NCI-H226 (cell line): ENCODE data around the gene TSPAN9.

Experiments used
- DNase-seq: peaks from one replicate; pipeline ENCODE4 v3.0.0-alpha.2; 2015

Gene TSPAN9

GRCh38 chr12:3192221-3192620 is 115.0 kb downstream of the TSPAN9 start:
- no peak for DNase-seq

GRCh38 chr12:3193131-3193530 is 116.0 kb downstream of the TSPAN9 start:
- DNase-seq, result no peak

GRCh38 chr12:3193755-3194154 is 116.6 kb downstream of the TSPAN9 start:
- DNase-seq, result no peak

GRCh38 chr12:3195337-3195736 is 118.2 kb downstream of the TSPAN9 start:
- no peak for DNase-seq

- no peak for DNase-seq
These were observed 118.8 kb downstream of the TSPAN9 start for GRCh38 chr12:3195859-3196483.

GRCh38 chr12:3196488-3196887 is 119.3 kb downstream of the TSPAN9 start:
- no peak for DNase-seq

GRCh38 chr12:3197131-3197818 is 120.1 kb downstream of the TSPAN9 start:
- DNase-seq, result no peak

GRCh38 chr12:3199551-3200031 is 122.4 kb downstream of the TSPAN9 start:
- no peak for DNase-seq

GRCh38 chr12:3200032-3200617 is 122.9 kb downstream of the TSPAN9 start:
- DNase-seq, result peak; percentile 53

- no peak for DNase-seq
These were observed 123.6 kb downstream of the TSPAN9 start for GRCh38 chr12:3200814-3201233.

- DNase-seq, result no peak
These were observed 124.3 kb downstream of the TSPAN9 start for GRCh38 chr12:3201339-3202051.

- DNase-seq, result no peak
These were observed 124.9 kb downstream of the TSPAN9 start for GRCh38 chr12:3202096-3202495.

GRCh38 chr12:3202734-3203446 is 125.7 kb downstream of the TSPAN9 start:
- no peak for DNase-seq

- DNase-seq, result no peak
These were observed 126.5 kb downstream of the TSPAN9 start for GRCh38 chr12:3203713-3204112.

- DNase-seq, result no peak
These were observed 127.0 kb downstream of the TSPAN9 start for GRCh38 chr12:3204143-3204542.

GRCh38 chr12:3204730-3205531 is 127.8 kb downstream of the TSPAN9 start:
- no peak for DNase-seq

GRCh38 chr12:3205742-3206519 is 128.8 kb downstream of the TSPAN9 start:
- no peak for DNase-seq

GRCh38 chr12:3206536-3207072 is 129.4 kb downstream of the TSPAN9 start:
- no peak for DNase-seq

- DNase-seq, result no peak
These were observed 130.0 kb downstream of the TSPAN9 start for GRCh38 chr12:3207175-3207574.

- no peak for DNase-seq
These were observed 130.7 kb downstream of the TSPAN9 start for GRCh38 chr12:3207858-3208257.

GRCh38 chr12:3213188-3213587 is 136.0 kb downstream of the TSPAN9 start:
- DNase-seq, result no peak
